Measurements from ENCODE around the gene ABI3BP.

Gene ABI3BP

DNA sequence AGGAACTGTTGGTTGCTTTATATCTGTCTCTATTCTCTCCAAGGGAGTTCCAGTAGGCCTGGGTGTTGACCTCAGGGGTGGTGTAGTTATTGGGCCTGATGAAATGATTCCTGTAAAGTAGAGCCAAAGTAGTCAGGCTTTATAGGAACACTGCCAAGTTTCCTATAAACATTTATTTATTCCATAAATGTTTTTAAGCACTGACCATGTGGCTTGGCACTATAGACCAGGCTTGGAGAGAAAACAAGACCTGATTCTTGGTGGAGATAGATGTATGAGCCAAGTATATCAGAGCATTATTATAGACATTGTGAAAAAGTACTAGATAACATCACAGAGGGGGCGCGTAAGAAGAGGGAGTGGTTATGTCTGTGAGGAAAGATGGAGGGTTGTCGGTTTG, 218.0 kb downstream of the ABI3BP start:
- DNase-seq (ENCODE audit: low read depth in 2 of 2): no peak

DNA sequence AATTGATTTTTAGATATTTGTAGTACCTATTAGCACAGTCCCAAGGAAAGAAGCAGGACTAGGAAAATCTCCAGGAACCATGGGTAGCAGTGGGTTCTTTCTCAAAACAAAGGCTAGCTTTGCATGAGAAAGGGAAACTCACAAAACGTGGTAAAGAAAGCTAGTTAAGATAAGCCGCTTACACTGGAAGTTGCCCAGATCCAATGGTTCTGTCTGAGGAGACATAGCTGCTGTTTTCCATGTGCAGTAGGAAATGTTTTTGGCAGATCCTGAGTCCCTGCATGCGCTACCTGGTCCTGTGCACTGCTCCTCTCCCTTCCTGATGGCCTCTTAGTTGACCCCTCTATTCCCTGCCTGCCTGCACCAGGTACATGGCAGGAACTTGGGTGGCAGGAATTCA, 223.5 kb downstream of the ABI3BP start:
- no peak for DNase-seq (ENCODE audit: low read depth in 2 of 2)

DNA sequence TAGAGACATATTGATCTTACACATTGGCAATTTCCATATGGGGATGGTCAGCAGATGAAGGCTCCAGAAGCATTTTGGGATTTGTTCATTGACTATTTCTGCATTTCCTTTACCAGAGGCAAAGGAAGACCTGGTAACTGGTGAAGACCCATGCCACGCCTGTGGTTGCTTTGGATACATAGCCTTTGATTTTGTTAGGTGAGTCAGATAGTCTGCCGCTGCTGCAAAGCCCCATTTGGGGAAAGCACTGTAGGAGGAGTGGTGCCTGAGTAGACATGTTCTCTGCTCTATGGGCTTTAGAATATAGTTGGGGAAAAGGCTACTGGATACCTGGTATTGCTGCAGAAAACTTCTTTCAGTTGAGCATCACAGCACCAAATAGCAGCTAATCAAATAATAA, 227.2 kb downstream of the ABI3BP start:
- DNase-seq (ENCODE audit: low read depth in 2 of 2): no peak

DNA sequence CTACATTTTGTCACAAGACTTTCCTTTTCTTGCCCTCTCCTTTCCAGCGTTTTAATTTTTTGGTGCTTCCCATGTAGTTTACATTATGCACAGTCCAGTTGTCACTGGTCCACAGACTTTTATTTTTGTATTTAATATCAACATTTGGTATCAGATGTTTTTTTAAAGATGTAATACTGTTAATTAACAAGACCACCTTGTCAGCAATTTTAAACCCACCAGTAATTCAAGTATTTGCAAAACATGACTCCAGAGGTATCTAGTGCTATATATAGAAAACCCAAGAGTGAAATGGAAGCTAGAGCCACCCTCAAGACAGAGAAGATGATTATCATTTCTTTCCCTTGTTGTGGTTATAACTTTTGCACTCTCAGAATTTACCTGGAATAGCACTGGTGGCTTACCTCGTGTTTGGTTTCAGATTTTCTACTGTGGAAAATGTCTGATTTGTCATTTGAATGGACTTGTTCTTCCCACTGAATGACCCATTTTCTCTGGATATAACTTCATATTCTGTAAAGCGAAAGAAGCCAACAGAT, 227.7 kb downstream of the ABI3BP start:
- DNase-seq (ENCODE audit: low read depth in 2 of 2): no peak

DNA sequence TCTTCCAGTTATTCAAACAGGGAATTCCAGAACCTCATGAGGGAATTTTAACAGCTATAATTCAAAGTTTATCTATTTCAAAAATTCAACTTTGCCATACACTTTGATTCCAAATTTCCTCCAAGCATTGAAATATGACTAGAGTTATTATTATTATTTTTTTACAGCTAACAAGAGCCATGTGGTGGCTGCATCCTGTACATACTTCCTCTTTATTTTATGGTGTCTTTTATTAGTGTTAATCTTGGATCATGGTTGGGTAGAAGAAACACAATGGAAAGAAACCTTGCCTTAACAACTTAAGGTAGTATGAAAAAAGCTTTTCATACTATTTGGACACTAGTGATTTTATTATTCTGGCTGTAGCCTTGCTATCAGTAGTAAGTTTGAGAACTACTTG, 231.3 kb downstream of the ABI3BP start:
- no peak for DNase-seq (ENCODE audit: low read depth in 2 of 2)

DNA sequence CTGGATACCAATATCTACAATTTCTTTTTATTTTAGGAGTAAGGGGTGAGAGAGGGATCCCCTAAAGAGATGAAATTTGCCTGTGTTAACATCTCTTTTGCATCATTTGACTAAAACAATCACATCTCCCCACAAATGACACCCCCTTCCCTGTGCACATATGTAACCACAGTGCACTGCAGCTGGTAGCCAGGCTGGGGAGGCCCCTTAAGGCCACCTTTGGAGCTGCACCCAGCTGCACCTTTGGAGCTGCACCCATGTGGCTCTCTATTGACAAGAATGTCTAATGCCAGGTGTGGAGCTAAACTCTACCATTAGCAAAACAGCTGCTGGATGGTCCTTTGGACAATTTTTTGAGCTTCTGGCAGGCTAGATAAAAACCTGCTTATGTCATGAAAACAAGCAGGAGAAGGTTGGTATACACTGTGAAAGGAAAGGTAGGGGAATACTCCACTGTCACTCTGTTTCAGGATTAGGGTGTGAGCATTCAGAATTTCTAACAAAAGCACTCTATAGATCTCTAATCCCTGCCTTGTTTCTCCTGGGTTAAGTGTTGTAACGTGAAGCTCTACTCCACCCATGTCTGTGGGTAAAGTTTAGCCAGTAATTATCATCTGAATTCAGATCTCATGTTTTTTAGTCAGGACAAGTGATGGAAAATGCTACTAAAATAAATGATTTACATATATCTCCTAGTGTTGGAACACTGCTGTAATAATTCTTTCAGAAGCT, 231.8 kb downstream of the ABI3BP start:
- DNase-seq (ENCODE audit: low read depth in 2 of 2): no peak

DNA sequence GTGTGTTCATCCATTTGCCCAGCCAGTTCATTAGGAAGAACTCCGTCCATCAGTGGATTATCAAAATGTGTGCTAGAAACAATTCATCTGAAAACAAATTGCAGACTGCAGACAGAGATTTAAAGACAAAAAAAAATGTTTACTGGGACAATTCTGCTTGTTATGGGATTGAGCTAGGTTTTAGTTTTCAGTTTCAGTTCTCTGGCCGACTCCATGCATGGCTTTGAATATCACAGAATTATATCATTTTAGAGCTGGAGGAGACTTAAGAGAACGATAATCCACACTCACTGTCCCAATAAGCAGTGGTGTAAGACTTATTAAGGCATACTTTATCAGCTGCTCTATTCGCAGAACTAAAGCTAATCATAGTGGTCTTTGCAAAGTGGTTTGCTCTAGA, 232.8 kb downstream of the ABI3BP start:
- no peak for DNase-seq (ENCODE audit: low read depth in 2 of 2)

DNA sequence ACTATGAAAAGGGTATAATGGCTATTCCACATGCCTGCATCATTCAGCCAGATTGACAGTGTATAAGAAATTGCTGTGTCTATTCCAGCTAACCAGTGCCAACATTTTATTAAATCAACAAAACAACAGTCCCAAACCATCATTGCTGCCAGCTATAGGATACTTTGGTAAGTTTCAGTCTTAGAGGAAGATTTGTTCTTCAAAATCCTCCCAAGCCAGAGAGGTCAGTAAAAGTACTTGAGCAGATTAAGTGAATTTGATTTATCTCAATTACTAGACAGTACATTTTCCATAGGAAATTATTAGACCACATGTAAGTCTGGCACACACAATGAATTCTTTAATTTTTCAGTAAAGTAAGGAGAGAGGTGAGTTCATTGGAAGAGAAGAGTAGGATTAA, 233.3 kb downstream of the ABI3BP start:
- DNase-seq (ENCODE audit: low read depth in 2 of 2): no peak

DNA sequence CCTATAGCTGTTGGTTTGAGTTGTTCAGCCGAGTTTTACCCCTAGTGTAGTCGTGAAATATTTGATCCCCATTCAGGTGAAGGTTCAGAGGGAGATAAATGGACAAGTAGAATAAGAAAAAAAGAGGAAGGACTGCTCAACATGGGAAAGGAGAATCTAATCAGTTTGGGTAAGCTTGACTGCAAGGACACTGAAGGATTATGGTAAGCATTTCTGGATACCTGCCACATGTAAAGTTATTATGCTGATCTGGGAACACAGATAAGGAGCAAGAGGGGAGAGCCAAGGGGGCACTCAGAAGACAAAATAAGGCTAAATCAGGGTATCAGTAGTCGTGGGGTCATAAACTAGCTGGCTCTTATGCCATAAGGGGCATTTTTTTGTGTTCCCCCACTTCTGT, 234.1 kb downstream of the ABI3BP start:
- DNase-seq (ENCODE audit: low read depth in 2 of 2): no peak

DNA sequence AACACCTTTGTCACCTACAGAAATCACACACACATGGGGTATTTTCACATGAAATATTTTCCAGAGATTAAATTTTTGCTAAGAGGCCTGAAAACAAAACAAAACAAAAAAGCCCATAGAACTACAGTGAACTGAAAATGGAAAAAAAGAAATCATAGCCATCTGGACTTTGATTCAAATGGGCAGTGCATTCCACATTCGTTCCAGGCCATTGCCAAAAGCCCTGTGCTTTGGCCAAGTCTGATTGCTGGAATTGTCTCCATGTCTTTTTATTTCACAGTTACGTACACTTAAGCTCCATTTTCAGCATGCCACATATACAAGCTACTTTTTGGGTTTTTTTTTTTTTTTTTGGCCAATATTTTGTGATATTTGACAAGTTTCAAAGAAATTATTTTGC, 236.8 kb downstream of the ABI3BP start:
- DNase-seq (ENCODE audit: low read depth in 2 of 2): no peak

DNA sequence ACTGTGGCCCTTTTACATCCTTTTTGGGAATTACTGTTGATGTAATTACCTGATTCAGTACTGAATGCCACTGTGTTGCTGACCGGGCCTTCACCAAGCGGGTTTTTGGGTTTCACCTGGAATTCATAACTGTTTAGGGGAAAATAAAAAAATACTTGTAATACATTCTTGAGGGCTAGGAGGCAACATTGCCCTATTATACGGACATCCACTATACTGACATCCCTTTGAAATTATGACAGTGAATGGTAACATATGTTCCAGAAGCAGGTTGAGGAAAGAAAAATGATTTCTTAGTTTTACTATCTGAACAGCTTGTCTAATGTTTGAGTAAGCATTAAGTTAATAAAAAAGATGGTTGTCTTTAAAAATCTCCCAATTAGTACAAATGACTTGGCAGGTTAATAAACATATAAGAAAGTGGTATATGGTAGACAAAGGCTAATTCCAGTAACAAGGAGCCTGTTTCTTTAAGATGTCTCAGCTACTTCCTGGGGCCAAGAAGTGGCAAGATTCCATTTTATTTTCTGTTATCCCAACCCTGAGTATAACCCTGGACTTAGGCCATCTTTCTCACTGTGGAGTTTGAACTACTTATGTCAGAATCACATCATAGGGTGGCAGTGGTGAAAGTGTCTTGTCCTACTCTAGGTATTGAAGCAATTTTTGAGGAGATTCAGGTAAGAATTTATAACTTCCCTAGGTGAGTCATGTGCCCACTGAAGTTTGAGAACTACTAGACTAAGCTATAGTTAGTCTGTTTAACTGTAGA, 238.5 kb downstream of the ABI3BP start:
- no peak for DNase-seq (ENCODE audit: low read depth in 2 of 2)

DNA sequence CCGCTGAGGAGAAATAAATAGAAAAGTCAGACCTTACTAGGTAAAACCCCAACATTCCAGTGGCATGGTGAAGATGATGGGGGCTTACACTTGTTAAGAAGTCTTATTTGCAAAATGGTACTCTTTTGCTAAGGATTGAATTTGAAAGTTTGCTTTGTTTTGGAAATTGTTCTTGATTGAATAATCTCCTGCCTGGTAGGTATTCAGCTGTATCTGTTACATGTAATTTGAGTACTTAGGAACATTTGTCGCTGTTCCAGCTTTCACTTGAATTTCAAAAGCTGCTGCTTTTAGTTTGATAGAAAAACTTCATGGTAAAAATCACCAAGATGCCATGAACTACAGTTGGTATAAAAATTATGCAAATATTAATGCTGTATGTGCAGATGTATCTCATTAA, 239.4 kb downstream of the ABI3BP start:
- DNase-seq (ENCODE audit: low read depth in 2 of 2): no peak

DNA sequence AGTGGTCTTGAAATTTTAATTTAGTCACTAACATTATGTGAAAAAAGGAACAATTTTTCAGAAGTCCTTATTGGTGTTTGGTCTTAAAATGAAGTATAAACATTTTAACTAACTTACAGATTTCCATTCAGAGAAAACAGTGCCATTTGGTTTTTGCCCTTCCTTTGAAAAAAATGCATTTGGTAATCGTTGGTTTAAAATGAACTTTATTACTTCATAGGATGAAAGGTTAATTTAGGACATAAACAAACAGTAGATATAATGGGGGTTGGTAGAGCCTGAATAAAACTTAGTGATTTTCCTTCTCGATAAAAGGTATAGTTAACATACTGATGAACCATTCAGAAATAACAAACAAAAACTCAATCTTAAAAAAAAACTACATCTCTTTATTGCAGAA, 244.3 kb downstream of the ABI3BP start:
- no peak for DNase-seq (ENCODE audit: low read depth in 2 of 2)

DNA sequence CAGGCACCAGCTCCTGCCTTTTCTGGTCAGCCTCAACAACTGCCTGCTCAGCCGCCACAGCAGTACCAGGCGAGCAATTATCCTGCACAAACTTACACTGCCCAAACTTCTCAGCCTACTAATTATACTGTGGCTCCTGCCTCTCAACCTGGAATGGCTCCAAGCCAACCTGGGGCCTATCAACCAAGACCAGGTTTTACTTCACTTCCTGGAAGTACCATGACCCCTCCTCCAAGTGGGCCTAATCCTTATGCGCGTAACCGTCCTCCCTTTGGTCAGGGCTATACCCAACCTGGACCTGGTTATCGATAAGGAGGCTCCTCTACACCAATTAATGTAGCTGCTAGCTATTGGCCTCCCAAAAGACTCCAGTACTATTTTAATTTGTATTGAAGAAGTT, 245.0 kb downstream of the ABI3BP start:
- DNase-seq (ENCODE audit: low read depth in 2 of 2): no peak

DNA sequence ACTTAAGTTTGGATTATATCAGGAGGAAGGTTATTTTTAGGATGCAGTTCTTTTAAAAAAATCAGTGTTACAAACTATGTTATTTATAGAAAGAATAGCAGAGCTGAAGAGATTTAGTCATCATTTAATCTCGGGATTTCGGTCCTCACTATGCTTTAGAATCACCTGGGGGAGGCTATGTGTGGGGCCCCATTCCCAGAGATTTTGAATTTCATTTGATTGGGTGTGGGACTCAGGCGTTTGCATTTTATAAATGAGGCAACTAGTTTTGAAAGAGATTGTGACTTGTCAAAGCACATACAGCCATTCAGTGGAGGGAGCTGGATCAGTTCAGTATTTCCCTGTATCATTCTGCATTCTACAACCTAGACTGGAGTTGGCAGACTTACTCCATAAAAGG, 247.1 kb downstream of the ABI3BP start:
- DNase-seq (ENCODE audit: low read depth in 2 of 2): no peak

DNA sequence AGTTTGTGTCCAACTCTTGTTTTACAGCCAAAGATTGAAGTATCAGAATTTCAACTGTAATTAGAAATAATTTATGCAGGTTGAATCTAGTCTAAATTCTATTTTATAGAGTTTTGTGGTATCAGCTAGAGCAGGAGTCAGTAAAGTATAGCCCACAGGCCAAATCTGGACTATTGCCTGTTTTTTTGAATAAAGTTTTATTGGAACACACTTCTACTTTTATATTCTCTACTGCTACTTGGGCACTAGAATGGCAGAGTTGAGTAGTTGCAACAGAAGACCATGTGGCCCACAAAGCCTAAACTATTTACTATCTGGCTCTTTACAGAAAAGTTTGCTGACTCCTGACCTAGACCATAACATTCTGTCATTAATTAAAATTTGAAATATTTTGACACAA, 247.6 kb downstream of the ABI3BP start:
- DNase-seq (ENCODE audit: low read depth in 2 of 2): no peak

DNA sequence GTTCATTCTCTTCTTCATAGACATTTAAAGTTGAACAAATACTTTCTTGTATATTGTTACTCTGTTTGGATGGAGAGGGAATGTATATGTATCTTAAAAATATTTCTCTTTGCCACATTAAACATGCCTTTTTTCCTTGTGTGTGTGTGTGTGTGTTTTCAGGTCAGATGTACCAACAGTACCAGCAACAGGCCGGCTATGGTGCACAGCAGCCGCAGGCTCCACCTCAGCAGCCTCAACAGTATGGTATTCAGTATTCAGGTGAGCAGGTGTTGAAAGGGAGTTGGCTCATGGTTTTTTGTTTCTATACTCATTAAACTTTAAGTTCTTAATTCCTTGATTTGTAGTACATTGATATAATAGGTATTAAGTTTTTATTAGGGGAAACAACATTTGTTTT, 248.6 kb downstream of the ABI3BP start:
- DNase-seq (ENCODE audit: low read depth in 2 of 2): no peak

DNA sequence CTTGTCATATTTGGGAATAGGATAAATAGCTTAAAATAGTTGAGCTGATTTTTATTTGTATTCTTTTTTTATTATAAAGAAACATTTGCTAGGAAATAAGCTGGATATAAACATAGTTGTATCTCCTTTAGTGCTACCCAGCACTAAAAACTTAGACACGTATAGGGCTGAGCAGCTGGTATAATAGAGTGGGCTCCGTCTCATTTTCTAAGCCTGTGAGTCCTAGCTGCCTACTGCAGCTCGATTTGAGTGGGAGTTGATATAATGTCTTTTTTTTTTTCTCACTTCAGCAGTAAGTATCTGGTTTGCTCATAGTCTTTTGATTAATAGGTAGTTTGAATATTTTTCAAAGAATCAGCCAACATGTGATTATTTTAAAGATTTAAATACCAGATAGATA, 249.7 kb downstream of the ABI3BP start:
- no peak for DNase-seq (ENCODE audit: low read depth in 2 of 2)

DNA sequence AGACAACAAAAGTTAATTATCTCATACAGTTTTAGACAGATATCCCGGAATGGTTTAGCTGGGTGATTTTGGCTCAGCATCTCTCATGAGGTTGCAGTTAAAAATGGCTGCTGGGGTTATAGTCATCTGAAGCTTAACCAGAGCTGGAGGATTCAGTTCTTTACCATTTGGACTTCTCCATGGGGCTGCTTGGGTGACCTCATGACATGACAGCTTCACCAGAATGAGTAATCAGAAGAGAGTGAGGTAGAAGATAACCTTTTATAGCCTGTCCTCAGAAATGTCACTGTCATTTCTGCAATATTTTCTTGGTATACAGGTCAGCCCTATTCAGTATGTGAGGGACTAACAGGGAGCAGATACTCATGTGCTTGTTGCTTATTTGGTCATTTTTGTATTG, 253.0 kb downstream of the ABI3BP start:
- DNase-seq (ENCODE audit: low read depth in 2 of 2): no peak

DNA sequence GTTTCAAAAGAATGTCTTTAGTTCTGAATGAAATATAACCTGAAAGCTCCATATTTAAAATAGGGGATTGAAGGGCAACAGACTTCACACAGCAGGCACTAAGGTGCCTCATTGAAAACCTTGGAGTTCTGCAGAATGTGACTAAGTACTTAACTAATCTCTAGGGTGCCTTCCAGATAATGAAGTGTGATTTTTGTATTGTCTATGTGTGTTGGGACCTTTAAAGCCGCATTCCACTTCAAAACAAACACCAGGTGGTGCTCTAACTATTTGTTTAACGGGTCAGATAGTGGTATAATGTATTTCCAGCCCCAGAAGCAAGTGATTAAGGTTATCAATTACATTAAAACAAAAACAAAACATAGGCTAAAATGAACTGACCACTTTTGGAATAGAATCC, 255.9 kb downstream of the ABI3BP start:
- DNase-seq (ENCODE audit: low read depth in 2 of 2): no peak

DNA sequence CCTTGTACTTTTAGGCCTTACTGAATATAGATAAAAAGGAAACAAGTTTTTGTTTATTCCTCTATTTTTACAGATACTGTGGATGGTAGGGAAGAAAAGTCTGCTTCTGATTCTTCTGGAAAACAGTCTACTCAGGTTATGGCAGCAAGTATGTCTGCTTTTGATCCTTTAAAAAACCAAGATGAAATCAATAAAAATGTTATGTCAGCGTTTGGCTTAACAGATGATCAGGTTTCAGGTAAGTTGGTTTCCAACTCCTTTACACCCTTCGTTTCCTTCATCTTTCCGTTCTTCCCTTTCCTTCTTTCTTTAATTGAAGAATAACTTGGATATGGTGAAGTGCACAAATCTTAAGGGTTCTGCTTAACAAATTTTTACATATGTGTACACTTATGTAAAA, 260.8 kb downstream of the ABI3BP start:
- no peak for DNase-seq (ENCODE audit: low read depth in 2 of 2)

DNA sequence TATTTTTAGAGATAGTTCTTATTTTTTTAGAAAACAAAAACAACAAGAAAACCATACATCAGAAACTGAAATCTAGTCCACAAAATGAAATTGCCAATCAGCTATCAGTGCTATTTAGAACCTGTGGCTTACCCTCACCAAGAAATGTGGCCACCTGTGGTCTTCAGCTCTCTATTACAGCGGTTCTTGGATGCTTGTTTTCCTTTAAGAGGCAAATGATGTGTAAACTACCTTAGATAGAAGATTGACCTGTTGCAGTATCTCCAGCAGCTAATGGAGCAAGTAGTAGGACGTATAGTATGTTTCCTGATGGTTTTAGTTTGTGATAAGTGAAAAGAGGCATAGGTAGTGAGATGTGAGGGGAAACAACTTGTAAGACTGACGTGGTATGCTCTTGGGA, 262.7 kb downstream of the ABI3BP start:
- DNase-seq (ENCODE audit: low read depth in 2 of 2): no peak

DNA sequence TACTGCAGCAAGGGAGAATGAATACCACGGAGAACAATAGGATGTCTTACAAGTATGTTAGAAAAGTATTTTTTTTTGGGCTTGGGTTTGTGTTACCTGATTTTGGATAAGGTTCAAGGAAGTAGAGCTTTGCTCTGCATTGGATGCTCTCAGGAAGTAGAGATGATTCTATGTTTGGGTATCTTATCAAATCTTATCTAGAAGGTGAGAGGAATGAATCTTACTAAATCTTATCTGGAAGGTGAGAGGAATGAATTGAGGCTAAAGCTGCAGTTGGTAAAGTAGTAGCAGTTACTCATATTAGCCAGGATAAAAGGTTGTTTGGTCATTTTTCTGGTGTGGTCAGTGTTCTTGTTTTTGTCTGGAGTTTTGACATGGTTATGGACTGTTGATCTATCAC, 266.5 kb downstream of the ABI3BP start:
- no peak for DNase-seq (ENCODE audit: low read depth in 2 of 2)

Data from activated CD8-positive, alpha-beta memory T cell treated with anti-CD3 and anti-CD28 coated beads for 4 hours (primary cell).